ENCODE data around the gene NGEF. TPM values are rescaled to one million over a fixed set of nuclear protein-coding genes. Genes with fewer than 3 reads are reported as not detected.

The NGEF gene
- total RNA-seq, 1 experiment from 2014 or later = 1.9 TPM

GRCh38 chr2:232870018-232870765 lies 142.9 kb downstream of the NGEF start, which contains the start of gene SNORC:
TSS of gene SNORC (plus strand) at chr2:232870264. CDS start at chr2:232870342, 78 bp downstream.
- no peak for TF ChIP-seq CTCF (conservative IDR thresholded peaks at IDR 0.05)
- DNase-seq = no peak
- Histone ChIP-seq H4K5ac (ENCODE audit: insufficient read length, low read depth, low read length) (no peak within 1 kb of the TSS), H3K27ac (ENCODE audit: insufficient read length, low read depth, low read length) (no peak within 1 kb of the TSS), H3K79me2 (ENCODE audit: insufficient read depth, low read length) (no peaks in the 10 kb centered on the region), H2AK5ac (ENCODE audit: insufficient read length, low read length) (no peak within 1 kb of the TSS), H4K20me1 (ENCODE audit: control insufficient read depth, insufficient read depth, insufficient read length) (no peaks in the 10 kb centered on the region), H3K9me3 (ENCODE audit: control insufficient read depth, low read depth, low read length) (no peaks in the 10 kb centered on the region), H3K14ac (ENCODE audit: insufficient read depth, low read length) (no peak within 1 kb of the TSS; the same call in 1 of the 2 replicates), H3K79me1 (ENCODE audit: insufficient read depth, low read depth, low read length, poor library complexity, severe bottlenecking) (no peaks in the 10 kb centered on the region), H2BK15ac (ENCODE audit: low read depth, low read length) (no peak within 1 kb of the TSS), H3K4me2 (ENCODE audit: insufficient read depth, insufficient read length, low read length) (no peak within 1 kb of the TSS), H3K56ac (ENCODE audit: insufficient read length, low read depth, low read length) (no peak within 1 kb of the TSS), H2BK5ac (ENCODE audit: insufficient read length, low read length) (no peak within 1 kb of the TSS), H4K91ac (ENCODE audit: insufficient read length, low read depth, low read length) (no peak within 1 kb of the TSS), H3K4ac (ENCODE audit: low read depth, low read length) (no peak within 1 kb of the TSS), H2BK20ac (ENCODE audit: low read depth, low read length, poor library complexity, severe bottlenecking) (no peak within 1 kb of the TSS), H2AFZ (ENCODE audit: low read length) (no peak within 1 kb of the TSS), H3K4me1 (ENCODE audit: insufficient read depth, low read length) (no peaks in the 10 kb centered on the region), H3K23ac (ENCODE audit: insufficient read length, low read depth, low read length) (no peak within 1 kb of the TSS), H2BK120ac (ENCODE audit: low read depth, low read length, poor library complexity, severe bottlenecking) (no peak within 1 kb of the TSS), H3K9ac (ENCODE audit: extremely low read depth, insufficient read length, low read length) (no peak within 1 kb of the TSS), H3K23me2 (ENCODE audit: insufficient read length, low read depth, low read length, poor library complexity, severe bottlenecking) (no peaks in the 10 kb centered on the region), H4K8ac (replicated peaks; ENCODE audit: insufficient read length, low read depth, low read length) (no peak within 1 kb of the TSS), H3T11ph (ENCODE audit: low read length) (no peak within 1 kb of the TSS), H3K18ac (ENCODE audit: insufficient read length, low read depth, low read length) (no peak within 1 kb of the TSS), H3K27me3 (ENCODE audit: insufficient read depth, low read length) (no peaks in the 10 kb centered on the region; the same call in 1 of the 2 replicates), H2BK12ac (ENCODE audit: insufficient read length, low read depth, low read length) (no peak within 1 kb of the TSS)
- H3K4me3 Mint-ChIP-seq = peak within 1 kb of the TSS in 1 of 2 experiments; percentile 43; a peak in 1 of 5 replicates
- peak within 1 kb of the TSS in 2 of 3 experiments; percentile 23 to 81; a peak in 3 of 7 replicates for H3K27ac Mint-ChIP-seq
- no CpG with 5 or more reads among the region's 21 CpGs for WGBS (ENCODE audit: extremely low coverage, insufficient read length, low lambda C conversion rate)
- peaks cover 0 to 8% of the 10 kb centered on the region in 2 experiments; a peak in 2 of 4 replicates for H3K4me1 Mint-ChIP-seq
- H3K36me3 Mint-ChIP-seq (ENCODE audit: insufficient read depth in 1 of 3, low read depth in 3 of 3) = no peaks in the 10 kb centered on the region; a peak in 1 of 7 replicates
- H3K27me3 Mint-ChIP-seq (ENCODE audit: low read depth) = peaks cover 8% of the 10 kb centered on the region
- no peaks in the 10 kb centered on the region; a peak in 1 of 5 replicates for H3K9me3 Mint-ChIP-seq

Data from H9 (cell line).